WERI-Rb-1 (cell line): ENCODE measurements around the gene SPINT2.
"Not testable (repeated sequence)": the region's sequence is repeated elsewhere in the genome, so short reads cannot be mapped to it uniquely, and the experiment has no call there.

Source experiments
- DNase-seq: peaks from one replicate; pipeline ENCODE4 v3.0.0-alpha.2; 2020
- H3K27ac ChIP-seq: fragments of 250-450 bp; sonication (Bioruptor Pico); 2 replicates; pipeline ENCODE4 v1.5.1; 2020; ENCODE audit warnings: mild to moderate bottlenecking, moderate library complexity
- H3K27me3 ChIP-seq: fragments of 250-450 bp; sonication (Bioruptor Pico); 2 replicates; pipeline ENCODE4 v1.5.1; 2021; ENCODE audit warnings: mild to moderate bottlenecking, low read depth, moderate library complexity; ENCODE audit not compliant: insufficient read depth, severe bottlenecking
- H3K36me3 ChIP-seq: fragments of 250-450 bp; sonication (Bioruptor Pico); 2 replicates; pipeline ENCODE4 v1.5.1; 2020; ENCODE audit warnings: mild to moderate bottlenecking, moderate library complexity
- H3K4me3 ChIP-seq: 2 replicates; pipeline ENCODE4 v1.5.1; 2011; ENCODE audit warnings: low read depth, mild to moderate bottlenecking, control low read depth, low read length
- H3K9me3 ChIP-seq: fragments of 250-450 bp; sonication (Bioruptor Pico); 2 replicates; pipeline ENCODE4 v1.5.1; 2021; ENCODE audit warnings: mild to moderate bottlenecking, moderate library complexity; ENCODE audit not compliant: severe bottlenecking
- CTCF ChIP-seq: IDR thresholded peaks from 2 replicates; pipeline ENCODE4 v1.5.1; 2011; ENCODE audit warnings: low read depth, mild to moderate bottlenecking, control low read depth, inconsistent platforms, low read length

The SPINT2 gene

GRCh38 chr19:38331728-38332127 is 67.4 kb downstream of the SPINT2 start:
- no peak for DNase-seq
- no peak for TF ChIP-seq CTCF
- H3K36me3 ChIP-seq = peaks cover 7% of the 10 kb centered on the region; the same call in 1 of the 2 replicates
- H3K4me3 ChIP-seq = no peak overlapping the region
- no peaks in the 10 kb centered on the region for H3K9me3 ChIP-seq
- H3K27ac ChIP-seq = no peak overlapping the region
- H3K27me3 ChIP-seq = no peaks in the 10 kb centered on the region

- Histone ChIP-seq H3K9me3 (no peaks in the 10 kb centered on the region), H3K36me3 (no peaks in the 10 kb centered on the region), H3K27me3 (no peaks in the 10 kb centered on the region), H3K27ac (no peak overlapping the region), H3K4me3 (no peak overlapping the region)
- TF ChIP-seq CTCF = no peak
- no peak for DNase-seq
Observed at GRCh38 chr19:38333245-38333644, 68.9 kb downstream of the SPINT2 start.

GRCh38 chr19:38335949-38336637 is 71.7 kb downstream of the SPINT2 start:
- DNase-seq = peak; percentile 97
- TF ChIP-seq CTCF = no peak
- peak overlapping the region; percentile 60 for H3K27ac ChIP-seq
- H3K36me3 ChIP-seq = no peaks in the 10 kb centered on the region; the same call in none of the 2 replicates
- H3K9me3 ChIP-seq = no peaks in the 10 kb centered on the region
- H3K27me3 ChIP-seq = no peaks in the 10 kb centered on the region
- H3K4me3 ChIP-seq = peak overlapping the region; percentile 73

GRCh38 chr19:38336638-38337359 is 72.4 kb downstream of the SPINT2 start:
- no peak for TF ChIP-seq CTCF
- Histone ChIP-seq H3K27me3 (no peaks in the 10 kb centered on the region), H3K9me3 (no peaks in the 10 kb centered on the region), H3K4me3 (peak overlapping the region; percentile 73), H3K36me3 (peaks cover 3% of the 10 kb centered on the region), H3K27ac (peak overlapping the region; percentile 74)
- peak; percentile 97 for DNase-seq

- Histone ChIP-seq H3K27me3 (no peaks in the 10 kb centered on the region), H3K36me3 (peaks cover 3% of the 10 kb centered on the region), H3K4me3 (peak overlapping the region; percentile 73), H3K9me3 (no peaks in the 10 kb centered on the region), H3K27ac (peak overlapping the region; percentile 74)
- no peak for DNase-seq
- TF ChIP-seq CTCF = no peak
Observed at GRCh38 chr19:38337360-38337653, 72.9 kb downstream of the SPINT2 start.

- peak; percentile 60 for DNase-seq
- H3K36me3 ChIP-seq, H3K4me3 ChIP-seq, H3K9me3 ChIP-seq, H3K27me3 ChIP-seq: not testable (repeated sequence)
- peak overlapping the region; percentile 87 for H3K27ac ChIP-seq
Observed at GRCh38 chr19:38339011-38339410, 74.6 kb downstream of the SPINT2 start.
